ENCODE results near the gene CLRN3.

CLRN3 gene

GRCh38 chr10:127878475-127879055 is 14.2 kb downstream of the CLRN3 start:
- Histone ChIP-seq H3K9ac (ENCODE audit: low read depth, low read length, poor library complexity, severe bottlenecking) (no peak overlapping the region), H3K4me2 (ENCODE audit: low read depth, low read length, poor library complexity, severe bottlenecking) (no peak overlapping the region), H4K20me1 (ENCODE audit: insufficient read depth, low read length, poor library complexity, severe bottlenecking) (no peaks in the 10 kb centered on the region), H3K9me2 (replicated peaks; ENCODE audit: low read depth, low read length) (no peaks in the 10 kb centered on the region), H3K4me1 (ENCODE audit: insufficient read depth, low read length, poor library complexity, severe bottlenecking) (peaks cover 18% of the 10 kb centered on the region), H3K36me3 (ENCODE audit: insufficient read depth, low read length) (no peaks in the 10 kb centered on the region), H3K79me2 (ENCODE audit: insufficient read depth, low read length) (no peaks in the 10 kb centered on the region), H2AFZ (ENCODE audit: low read length) (no peak overlapping the region), H3F3A (ENCODE audit: low read depth) (no peaks in the 10 kb centered on the region), H3K4me3 (ENCODE audit: low read length, poor library complexity, severe bottlenecking) (no peak overlapping the region), H3K27me3 (ENCODE audit: insufficient read depth, low read length, poor library complexity, severe bottlenecking) (no peaks in the 10 kb centered on the region), H3K9me3 (ENCODE audit: insufficient read depth, low read depth, low read length) (no peaks in the 10 kb centered on the region)
- TF ChIP-seq CTCF (conservative IDR thresholded peaks at IDR 0.05; ENCODE audit: low read length) (no peak), EZH2phosphoT487 (IDR thresholded peaks at IDR 0.05; ENCODE audit: borderline replicate concordance) (no peak)

GRCh38 chr10:127877699-127878098 is 15.0 kb downstream of the CLRN3 start:
- Histone ChIP-seq H3F3A (ENCODE audit: low read depth) (no peaks in the 10 kb centered on the region), H3K27me3 (ENCODE audit: insufficient read depth, low read length, poor library complexity, severe bottlenecking) (no peaks in the 10 kb centered on the region), H4K20me1 (ENCODE audit: insufficient read depth, low read length, poor library complexity, severe bottlenecking) (no peaks in the 10 kb centered on the region), H3K4me3 (ENCODE audit: low read length, poor library complexity, severe bottlenecking) (no peak overlapping the region), H3K79me2 (ENCODE audit: insufficient read depth, low read length) (no peaks in the 10 kb centered on the region), H3K4me1 (ENCODE audit: insufficient read depth, low read length, poor library complexity, severe bottlenecking) (peaks cover 18% of the 10 kb centered on the region), H3K9me3 (ENCODE audit: insufficient read depth, low read depth, low read length) (no peaks in the 10 kb centered on the region), H3K36me3 (ENCODE audit: insufficient read depth, low read length) (no peaks in the 10 kb centered on the region), H3K4me2 (ENCODE audit: low read depth, low read length, poor library complexity, severe bottlenecking) (no peak overlapping the region), H2AFZ (ENCODE audit: low read length) (no peak overlapping the region), H3K9me2 (replicated peaks; ENCODE audit: low read depth, low read length) (no peaks in the 10 kb centered on the region), H3K9ac (ENCODE audit: low read depth, low read length, poor library complexity, severe bottlenecking) (no peak overlapping the region)
- TF ChIP-seq CTCF (conservative IDR thresholded peaks at IDR 0.05; ENCODE audit: low read length) (no peak), EZH2phosphoT487 (IDR thresholded peaks at IDR 0.05; ENCODE audit: borderline replicate concordance) (no peak)

GRCh38 chr10:127877116-127877515 is 15.6 kb downstream of the CLRN3 start:
- Histone ChIP-seq H3K4me3 (ENCODE audit: low read length, poor library complexity, severe bottlenecking) (no peak overlapping the region), H3F3A (ENCODE audit: low read depth) (no peaks in the 10 kb centered on the region), H3K4me2 (ENCODE audit: low read depth, low read length, poor library complexity, severe bottlenecking) (no peak overlapping the region), H3K36me3 (ENCODE audit: insufficient read depth, low read length) (no peaks in the 10 kb centered on the region), H3K4me1 (ENCODE audit: insufficient read depth, low read length, poor library complexity, severe bottlenecking) (peaks cover 18% of the 10 kb centered on the region), H3K79me2 (ENCODE audit: insufficient read depth, low read length) (no peaks in the 10 kb centered on the region), H3K9ac (ENCODE audit: low read depth, low read length, poor library complexity, severe bottlenecking) (no peak overlapping the region), H3K9me3 (ENCODE audit: insufficient read depth, low read depth, low read length) (no peaks in the 10 kb centered on the region), H3K9me2 (replicated peaks; ENCODE audit: low read depth, low read length) (no peaks in the 10 kb centered on the region), H4K20me1 (ENCODE audit: insufficient read depth, low read length, poor library complexity, severe bottlenecking) (no peaks in the 10 kb centered on the region), H2AFZ (ENCODE audit: low read length) (no peak overlapping the region), H3K27me3 (ENCODE audit: insufficient read depth, low read length, poor library complexity, severe bottlenecking) (no peaks in the 10 kb centered on the region)
- TF ChIP-seq CTCF (conservative IDR thresholded peaks at IDR 0.05; ENCODE audit: low read length) (no peak), EZH2phosphoT487 (IDR thresholded peaks at IDR 0.05; ENCODE audit: borderline replicate concordance) (no peak)

Data from Loucy (cell line).